Fibroblast of the aortic adventitia (primary cell): ENCODE measurements around the gene ANKDD1A. TPM values are rescaled to one million over a fixed set of nuclear protein-coding genes. Genes with fewer than 3 reads are reported as not detected.

Experiments used
- DNase-seq: peaks from one replicate; pipeline ENCODE4 v3.0.0-alpha.2; 2010; ENCODE audit warnings: low read depth
- H3K4me3 ChIP-seq: 2 replicates; pipeline ENCODE4 v1.5.1; 2011; ENCODE audit warnings: low read depth, mild to moderate bottlenecking, control low read depth, low read length, moderate library complexity
- total RNA-seq: library from RNA; depleted of rRNA; stranded (reverse); fragments of >200 nt; gene quantifications from 2 replicates; pipeline ENCODE4 v1.2.3, GENCODE V29; 2012; ENCODE audit warnings: low replicate concordance
- TF ChIP-seq, protein P1 (sequence below): IDR thresholded peaks from 2 replicates; pipeline ENCODE4 v1.5.1; 2011; ENCODE audit warnings: mild to moderate bottlenecking, low read length, control low read depth, inconsistent platforms; ENCODE audit not compliant: insufficient read depth

ANKDD1A gene
- total RNA-seq, 1 donor, result 2.9 TPM

DNA sequence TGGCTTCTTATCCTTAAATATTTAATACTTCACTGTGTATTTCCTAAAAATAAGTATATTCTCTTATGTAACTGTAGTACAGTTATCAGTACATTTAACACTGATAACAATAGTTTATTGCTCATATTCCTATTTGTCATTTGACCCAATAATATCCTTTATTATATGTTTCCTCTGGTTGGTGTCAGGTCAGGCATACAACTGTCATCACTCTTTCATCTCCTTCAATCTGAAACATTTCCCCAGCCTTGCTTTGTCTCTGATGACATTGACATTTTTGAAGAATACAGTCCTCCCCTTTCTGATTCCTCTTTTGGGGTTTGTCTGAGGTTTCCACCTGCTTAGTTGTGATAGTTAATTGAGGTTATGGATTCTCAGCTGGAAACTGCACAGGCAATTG, 42.2 kb upstream of the ANKDD1A start:
- DNase-seq, result no peak
- H3K4me3 ChIP-seq, result no peak overlapping the region
- TF ChIP-seq, protein P1, sequence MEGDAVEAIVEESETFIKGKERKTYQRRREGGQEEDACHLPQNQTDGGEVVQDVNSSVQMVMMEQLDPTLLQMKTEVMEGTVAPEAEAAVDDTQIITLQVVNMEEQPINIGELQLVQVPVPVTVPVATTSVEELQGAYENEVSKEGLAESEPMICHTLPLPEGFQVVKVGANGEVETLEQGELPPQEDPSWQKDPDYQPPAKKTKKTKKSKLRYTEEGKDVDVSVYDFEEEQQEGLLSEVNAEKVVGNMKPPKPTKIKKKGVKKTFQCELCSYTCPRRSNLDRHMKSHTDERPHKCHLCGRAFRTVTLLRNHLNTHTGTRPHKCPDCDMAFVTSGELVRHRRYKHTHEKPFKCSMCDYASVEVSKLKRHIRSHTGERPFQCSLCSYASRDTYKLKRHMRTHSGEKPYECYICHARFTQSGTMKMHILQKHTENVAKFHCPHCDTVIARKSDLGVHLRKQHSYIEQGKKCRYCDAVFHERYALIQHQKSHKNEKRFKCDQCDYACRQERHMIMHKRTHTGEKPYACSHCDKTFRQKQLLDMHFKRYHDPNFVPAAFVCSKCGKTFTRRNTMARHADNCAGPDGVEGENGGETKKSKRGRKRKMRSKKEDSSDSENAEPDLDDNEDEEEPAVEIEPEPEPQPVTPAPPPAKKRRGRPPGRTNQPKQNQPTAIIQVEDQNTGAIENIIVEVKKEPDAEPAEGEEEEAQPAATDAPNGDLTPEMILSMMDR, result no peak

DNA sequence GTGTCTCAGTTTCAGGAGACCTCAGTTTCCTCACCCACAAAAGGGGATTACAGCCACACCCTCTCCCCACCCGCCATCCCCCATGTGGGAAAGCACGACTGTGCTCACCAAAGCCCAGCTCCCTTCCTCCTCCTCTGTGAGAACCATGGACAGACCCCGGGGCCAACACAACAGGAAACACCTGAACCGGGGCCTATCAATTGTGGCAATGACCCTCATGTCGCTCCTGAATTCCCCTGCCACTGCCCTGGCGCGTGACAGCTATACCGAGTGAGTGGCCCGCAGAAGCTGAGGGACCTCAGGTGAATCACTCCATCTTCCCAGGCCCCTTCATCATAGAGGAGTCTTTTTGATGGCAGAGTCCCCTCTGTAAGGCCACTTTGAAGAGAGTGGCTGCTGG, 41.3 kb upstream of the ANKDD1A start:
- TF ChIP-seq, protein P1, result no peak
- H3K4me3 ChIP-seq, result no peak overlapping the region
- DNase-seq, result no peak

DNA sequence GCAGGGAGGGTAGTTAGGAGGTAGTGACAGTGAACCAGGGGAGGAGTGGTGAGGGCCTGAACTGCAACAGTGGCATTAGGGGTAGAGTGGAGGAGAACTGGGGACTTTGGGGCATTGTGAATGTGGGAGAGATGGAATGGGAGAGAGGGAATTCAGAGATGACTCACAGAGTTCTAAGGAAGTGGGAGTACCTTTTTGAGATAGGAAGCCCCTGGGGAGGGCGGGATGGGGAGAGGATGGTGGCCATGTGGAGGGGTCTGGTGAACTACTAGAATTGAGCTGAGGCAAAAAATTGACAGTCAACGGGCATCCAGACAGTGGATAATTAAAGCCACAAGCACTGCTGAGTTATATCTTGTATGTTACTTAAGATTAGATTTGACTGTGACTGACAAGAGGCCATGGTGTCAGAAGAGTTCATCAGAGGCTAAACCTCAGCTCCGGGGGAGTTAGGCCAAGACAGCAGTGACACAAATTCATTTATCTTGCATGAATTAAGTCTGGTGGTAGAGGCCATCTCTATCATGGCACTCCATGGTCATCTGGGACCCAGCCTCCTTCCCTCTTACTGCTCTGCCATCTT, 36.0 kb upstream of the ANKDD1A start:
- H3K4me3 ChIP-seq, result no peak overlapping the region
- no peak for DNase-seq
- TF ChIP-seq, protein P1, result no peak

DNA sequence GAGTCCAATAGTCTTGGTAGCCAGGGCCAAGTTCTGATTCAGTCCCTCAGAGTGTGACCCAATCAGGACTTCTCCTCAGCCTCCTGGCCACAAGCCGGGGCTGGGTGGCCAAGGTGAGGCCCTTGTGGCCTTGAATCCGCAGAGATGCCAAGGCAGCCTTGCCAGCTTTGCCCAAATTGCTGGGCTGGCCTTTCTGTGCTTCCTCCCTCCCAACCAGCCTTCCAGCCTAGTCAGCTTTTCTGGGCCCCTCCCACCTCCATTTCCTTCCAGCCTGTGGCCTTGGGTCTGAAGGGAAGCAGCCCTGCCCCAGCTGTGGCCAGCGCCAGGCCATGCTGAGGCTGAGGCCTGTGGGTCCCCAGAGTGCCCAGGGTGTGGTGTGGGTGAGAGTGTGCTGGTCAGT, 34.3 kb upstream of the ANKDD1A start:
- DNase-seq, result no peak
- TF ChIP-seq, protein P1, result no peak

DNA sequence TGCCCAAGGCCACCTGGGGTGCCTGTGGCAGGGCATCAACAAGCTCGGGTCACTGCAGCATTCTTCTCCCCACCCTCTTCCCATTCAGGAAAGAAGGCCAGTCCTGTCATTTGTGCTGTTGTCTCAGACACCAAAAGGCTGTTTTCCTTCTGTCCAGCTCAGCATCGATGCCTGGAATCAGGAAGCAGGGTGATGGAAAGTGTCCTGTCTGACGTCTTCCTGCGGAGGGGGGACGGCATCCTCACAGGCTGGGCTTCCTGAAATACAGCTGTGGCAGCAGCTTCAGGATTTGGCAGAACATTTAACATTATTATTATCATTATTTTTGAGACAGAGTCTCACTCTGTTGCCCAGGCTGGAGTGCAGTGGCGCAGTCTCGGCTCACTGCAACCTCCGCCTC, 33.0 kb upstream of the ANKDD1A start:
- no peak for DNase-seq
- TF ChIP-seq, protein P1, result no peak
- no peak overlapping the region for H3K4me3 ChIP-seq

More for the DNA sequence above, 34.3 kb upstream of the ANKDD1A start:
- H3K4me3 ChIP-seq, result no peak overlapping the region

DNA sequence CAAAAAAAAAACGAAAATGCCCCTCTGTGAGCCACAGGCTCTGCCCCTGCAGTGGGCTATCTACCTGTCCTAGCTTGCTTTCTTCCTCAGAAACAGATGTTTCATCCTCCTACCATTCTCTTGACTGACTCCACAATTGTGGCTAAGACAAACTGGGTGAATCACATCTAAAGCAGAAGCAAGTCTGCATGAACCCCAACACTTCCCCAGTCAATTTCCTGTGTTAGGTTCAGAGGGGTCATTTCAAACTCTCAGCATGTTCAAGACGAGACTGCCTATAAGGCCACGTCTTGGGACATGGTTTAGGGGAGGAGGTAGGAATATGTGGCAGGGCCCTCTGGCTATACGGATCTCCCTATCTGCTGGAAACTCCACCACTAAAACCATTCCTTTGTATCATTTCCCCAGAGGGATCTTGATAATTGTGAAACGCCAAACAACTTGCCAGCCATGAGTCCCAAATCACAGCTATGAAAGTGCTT, 28.6 kb upstream of the ANKDD1A start:
- no peak overlapping the region for H3K4me3 ChIP-seq
- TF ChIP-seq, protein P1, result no peak
- DNase-seq, result peak; percentile 69

DNA sequence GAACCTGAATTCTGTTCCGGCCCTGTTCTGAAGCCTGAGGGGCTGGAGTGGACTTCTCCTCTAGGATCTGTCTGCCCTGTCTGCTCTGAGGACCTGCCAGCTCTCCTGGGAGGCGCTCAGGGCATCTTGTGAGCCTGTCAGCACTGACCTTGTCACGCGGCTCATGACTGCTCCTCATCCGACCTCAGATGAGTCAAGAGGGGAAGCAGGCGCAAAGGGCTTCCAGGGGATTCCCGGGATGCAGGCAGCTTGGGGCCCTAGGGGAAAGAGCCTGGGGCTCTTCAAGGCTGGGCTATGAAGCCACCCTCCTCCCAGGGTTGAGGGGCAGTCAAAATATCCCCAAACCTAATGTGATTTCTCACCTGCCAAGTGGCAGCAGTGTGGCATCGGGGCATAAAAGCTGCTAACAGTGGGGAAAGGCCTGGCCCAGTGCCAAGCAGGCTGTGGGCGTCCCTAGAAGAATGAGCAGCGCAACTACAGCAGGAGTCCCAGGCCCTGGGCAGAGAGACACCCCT, 27.6 kb upstream of the ANKDD1A start:
- TF ChIP-seq, protein P1, result no peak
- peak; percentile 85 for DNase-seq
- no peak overlapping the region for H3K4me3 ChIP-seq
